ENCODE measurements around the gene LCK. TPM values are rescaled to one million over a fixed set of nuclear protein-coding genes. Genes with fewer than 3 reads are reported as not detected.
A peak's percentile ranks its signal among the peaks of the same experiment; 100 is the strongest.

The LCK gene
- total and polyA plus RNA-seq, 2 of the 8 experiments (the other 6 are each of a cell fraction or from before 2014, with no cell fraction given): 75.3 to 122 TPM

GRCh38 chr1:32239790-32240139 is 11.3 kb upstream of the LCK start:
- H2AK5ac ChIP-seq (ENCODE audit: low read depth, low read length): no peak overlapping the region; the same call in 1 of the 2 replicates
- H3K79me1 ChIP-seq (ENCODE audit: low read depth, low read length): no peaks in the 10 kb centered on the region
- peak overlapping the region; percentile 96 for H2BK5ac ChIP-seq (ENCODE audit: low read depth, low read length)
- peak overlapping the region; percentile 65 to 91 (median 68) for H3K4me3 ChIP-seq (ENCODE audit: extremely low read depth in 1 of 4, insufficient read depth in 2 of 4, low read depth in 3 of 4, low read length in 4 of 4)
- H4K91ac ChIP-seq (replicated peaks; ENCODE audit: insufficient read length, low read length): peak overlapping the region; percentile 94
- no peak overlapping the region for H3K23ac ChIP-seq (ENCODE audit: insufficient read length)
- TF ChIP-seq, protein P1, sequence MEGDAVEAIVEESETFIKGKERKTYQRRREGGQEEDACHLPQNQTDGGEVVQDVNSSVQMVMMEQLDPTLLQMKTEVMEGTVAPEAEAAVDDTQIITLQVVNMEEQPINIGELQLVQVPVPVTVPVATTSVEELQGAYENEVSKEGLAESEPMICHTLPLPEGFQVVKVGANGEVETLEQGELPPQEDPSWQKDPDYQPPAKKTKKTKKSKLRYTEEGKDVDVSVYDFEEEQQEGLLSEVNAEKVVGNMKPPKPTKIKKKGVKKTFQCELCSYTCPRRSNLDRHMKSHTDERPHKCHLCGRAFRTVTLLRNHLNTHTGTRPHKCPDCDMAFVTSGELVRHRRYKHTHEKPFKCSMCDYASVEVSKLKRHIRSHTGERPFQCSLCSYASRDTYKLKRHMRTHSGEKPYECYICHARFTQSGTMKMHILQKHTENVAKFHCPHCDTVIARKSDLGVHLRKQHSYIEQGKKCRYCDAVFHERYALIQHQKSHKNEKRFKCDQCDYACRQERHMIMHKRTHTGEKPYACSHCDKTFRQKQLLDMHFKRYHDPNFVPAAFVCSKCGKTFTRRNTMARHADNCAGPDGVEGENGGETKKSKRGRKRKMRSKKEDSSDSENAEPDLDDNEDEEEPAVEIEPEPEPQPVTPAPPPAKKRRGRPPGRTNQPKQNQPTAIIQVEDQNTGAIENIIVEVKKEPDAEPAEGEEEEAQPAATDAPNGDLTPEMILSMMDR (IDR thresholded peaks at IDR 0.05; ENCODE audit: control extremely low read depth in 1 of 3, insufficient read depth in 1 of 3, low read depth in 1 of 3, low read length in 3 of 3): 0 out of 4 replicates have a peak, but pooled peaks of 1 of the 3 experiments have one; percentile 1
- TF ChIP-seq PHF8 (conservative IDR thresholded peaks at IDR 0.05; ENCODE audit: low read depth, low read length) (0 out of 2 replicates have a peak, but pooled peaks have one; percentile 33), YY1 (IDR thresholded peaks at IDR 0.05; ENCODE audit: low read depth, low read length) (no peak), GABPA (IDR thresholded peaks at IDR 0.05; ENCODE audit: borderline replicate concordance, insufficient read depth, low read length) (0 out of 2 replicates have a peak, but pooled peaks have one; percentile 17)
- FAIRE-seq (no peak), DNase-seq (ENCODE audit: low read depth in 1 of 2, low spot score in 2 of 2) (no peak)
- CTCF ChIA-PET (ENCODE audit: partially characterized antibody): interaction anchor here (0.8 to 7.3 kb wide), 17 partner anchors 7 to 93 kb away, joined by 3 to 70 read pairs (median 4); partner anchors contain the start of genes FAM167B, IQCC and LCK
- H2BK20ac ChIP-seq (ENCODE audit: low read length): no peak overlapping the region
- peaks cover 16% of the 10 kb centered on the region for H3K23me2 ChIP-seq (ENCODE audit: low read depth, low read length)
- POLR2A ChIA-PET (ENCODE audit: partially characterized antibody): interaction anchor here (0.7 to 9.1 kb wide), 31 partner anchors 11 to 296 kb away, joined by 3 to 73 read pairs (median 5); partner anchors contain the start of genes BSDC1, CCDC28B, EIF3I and IQCC
- peak overlapping the region; percentile 99 for H3K18ac ChIP-seq (ENCODE audit: extremely low read depth, low read length)
- peaks cover 0 to 7% (median 3%) of the 10 kb centered on the region in 4 experiments; a peak in 3 of 7 replicates for H3K4me1 ChIP-seq (replicated peaks in 1 of 4; ENCODE audit: control insufficient read depth in 3 of 4, insufficient read depth in 4 of 4, low read length in 3 of 4)
- H4K20me1 ChIP-seq (replicated peaks in 1 of 2; ENCODE audit: control insufficient read depth in 1 of 2, insufficient read depth in 2 of 2, low read length in 2 of 2): no peaks in the 10 kb centered on the region
- peak overlapping the region; percentile 55 for H3K27ac ChIP-seq (ENCODE audit: low read depth, low read length)
- 2% methylated on average over 20 of the region's 20 CpGs; no CpG with 5 or more reads in 1 of the 2 experiments for WGBS, 2 experiments (ENCODE audit: extremely low coverage in 1 of 2, insufficient coverage in 1 of 2, insufficient read length in 1 of 2, insufficient replicate concordance in 2 of 2, low coverage in 1 of 2, low lambda C conversion rate in 2 of 2, missing lambda C conversion rate in 1 of 2)
- peak overlapping the region; percentile 62; the same call in 1 of the 2 replicates for H2AFZ ChIP-seq (ENCODE audit: low read length)
- H2BK15ac ChIP-seq (ENCODE audit: low read length): peak overlapping the region; percentile 88; the same call in 1 of the 2 replicates
- H3K4ac ChIP-seq (replicated peaks; ENCODE audit: insufficient read length, low read depth, low read length): no peak overlapping the region
- H3K4me2 ChIP-seq (ENCODE audit: insufficient read depth in 1 of 2, low read depth in 2 of 2, low read length in 2 of 2): peak overlapping the region; percentile 84 to 92
- H4K8ac ChIP-seq (ENCODE audit: extremely low read depth, insufficient read depth, low read length): peak overlapping the region; percentile 87
- peaks cover 0 to under 1% (median under 1%) of the 10 kb centered on the region in 4 experiments; a peak in 4 of 8 replicates for H3K36me3 ChIP-seq (ENCODE audit: control insufficient read depth in 2 of 4, insufficient read depth in 4 of 4, low read length in 3 of 4)
- no peaks in the 10 kb centered on the region for H3K79me2 ChIP-seq (ENCODE audit: control insufficient read depth in 1 of 2, insufficient read depth in 2 of 2, low read length in 2 of 2)
- H3K9me3 ChIP-seq (ENCODE audit: insufficient read depth in 2 of 2, low read depth in 1 of 2, low read length in 1 of 2): no peaks in the 10 kb centered on the region
- H3K27me3 ChIP-seq (replicated peaks in 1 of 4; ENCODE audit: control insufficient read depth in 3 of 4, extremely low read depth in 1 of 4, insufficient read depth in 3 of 4, low read length in 3 of 4): no peaks in the 10 kb centered on the region; a peak in 1 of 7 replicates
- peak overlapping the region; percentile 5 for H3K56ac ChIP-seq (replicated peaks; ENCODE audit: insufficient read length, low read depth, low read length)
- peak overlapping the region; percentile 63 to 79 (median 68) for H3K9ac ChIP-seq (replicated peaks in 1 of 4; ENCODE audit: extremely low read depth in 1 of 4, low read depth in 3 of 4, low read length in 3 of 4)
- no peak overlapping the region for H2BK120ac ChIP-seq (replicated peaks; ENCODE audit: low read depth, low read length)
- peak overlapping the region; percentile 66 for H4K5ac ChIP-seq (ENCODE audit: insufficient read length, low read depth, low read length)
- peak overlapping the region; percentile 95; the same call in 1 of the 2 replicates for H2BK12ac ChIP-seq (ENCODE audit: low read depth, low read length)
- H3K14ac ChIP-seq (ENCODE audit: insufficient read length): no peak overlapping the region
